Smooth muscle cell of the brain vasculature (primary cell): ENCODE data around the gene NRDE2.

Experiments used
- DNase-seq: peaks from one replicate; pipeline ENCODE4 v3.0.0-alpha.2; 2012; ENCODE audit warnings: low read depth, low spot score

Gene NRDE2

GRCh38 chr14:90299408-90299807 lies 32.3 kb downstream of the NRDE2 start:
- no peak for DNase-seq

GRCh38 chr14:90297876-90298629 lies 33.7 kb downstream of the NRDE2 start:
- DNase-seq: no peak

GRCh38 chr14:90296641-90297040 lies 35.1 kb downstream of the NRDE2 start:
- DNase-seq: no peak

GRCh38 chr14:90295870-90296516 lies 35.7 kb downstream of the NRDE2 start:
- no peak for DNase-seq

- DNase-seq: no peak
Observed at GRCh38 chr14:90294872-90295271, 36.9 kb downstream of the NRDE2 start.

- DNase-seq: no peak
Observed at GRCh38 chr14:90293766-90294730, 37.7 kb downstream of the NRDE2 start.

- DNase-seq: no peak
Observed at GRCh38 chr14:90291699-90292098, 40.0 kb downstream of the NRDE2 start.

GRCh38 chr14:90290337-90291011 lies 41.3 kb downstream of the NRDE2 start:
- no peak for DNase-seq

- DNase-seq: no peak
Observed at GRCh38 chr14:90288651-90289355, 42.9 kb downstream of the NRDE2 start.

- no peak for DNase-seq
Observed at GRCh38 chr14:90287791-90288190, 44.0 kb downstream of the NRDE2 start.

GRCh38 chr14:90281756-90282155 lies 50.0 kb downstream of the NRDE2 start:
- no peak for DNase-seq

- DNase-seq: no peak
Observed at GRCh38 chr14:90281261-90281660, 50.5 kb downstream of the NRDE2 start.

GRCh38 chr14:90280096-90280495 lies 51.6 kb downstream of the NRDE2 start:
- DNase-seq: no peak

- no peak for DNase-seq
Observed at GRCh38 chr14:90278199-90279175, 53.3 kb downstream of the NRDE2 start.

GRCh38 chr14:90277581-90278198 lies 54.1 kb downstream of the NRDE2 start:
- no peak for DNase-seq

GRCh38 chr14:90276646-90277367 lies 54.9 kb downstream of the NRDE2 start:
- DNase-seq: no peak

- peak; percentile 69 for DNase-seq
Observed at GRCh38 chr14:90275820-90276219, 55.9 kb downstream of the NRDE2 start.

- DNase-seq: no peak
Observed at GRCh38 chr14:90275458-90275814, 56.3 kb downstream of the NRDE2 start.
